AG20443 (cell line): ENCODE measurements around the gene GALNT9.
"Not testable (repeated sequence)": the region's sequence is repeated elsewhere in the genome, so short reads cannot be mapped to it uniquely, and the experiment has no call there.

Experiments
- DNase-seq: peaks from one replicate; pipeline ENCODE4 v3.0.0; 2012; ENCODE audit warnings: low spot score, mixed read lengths

The GALNT9 gene

DNA sequence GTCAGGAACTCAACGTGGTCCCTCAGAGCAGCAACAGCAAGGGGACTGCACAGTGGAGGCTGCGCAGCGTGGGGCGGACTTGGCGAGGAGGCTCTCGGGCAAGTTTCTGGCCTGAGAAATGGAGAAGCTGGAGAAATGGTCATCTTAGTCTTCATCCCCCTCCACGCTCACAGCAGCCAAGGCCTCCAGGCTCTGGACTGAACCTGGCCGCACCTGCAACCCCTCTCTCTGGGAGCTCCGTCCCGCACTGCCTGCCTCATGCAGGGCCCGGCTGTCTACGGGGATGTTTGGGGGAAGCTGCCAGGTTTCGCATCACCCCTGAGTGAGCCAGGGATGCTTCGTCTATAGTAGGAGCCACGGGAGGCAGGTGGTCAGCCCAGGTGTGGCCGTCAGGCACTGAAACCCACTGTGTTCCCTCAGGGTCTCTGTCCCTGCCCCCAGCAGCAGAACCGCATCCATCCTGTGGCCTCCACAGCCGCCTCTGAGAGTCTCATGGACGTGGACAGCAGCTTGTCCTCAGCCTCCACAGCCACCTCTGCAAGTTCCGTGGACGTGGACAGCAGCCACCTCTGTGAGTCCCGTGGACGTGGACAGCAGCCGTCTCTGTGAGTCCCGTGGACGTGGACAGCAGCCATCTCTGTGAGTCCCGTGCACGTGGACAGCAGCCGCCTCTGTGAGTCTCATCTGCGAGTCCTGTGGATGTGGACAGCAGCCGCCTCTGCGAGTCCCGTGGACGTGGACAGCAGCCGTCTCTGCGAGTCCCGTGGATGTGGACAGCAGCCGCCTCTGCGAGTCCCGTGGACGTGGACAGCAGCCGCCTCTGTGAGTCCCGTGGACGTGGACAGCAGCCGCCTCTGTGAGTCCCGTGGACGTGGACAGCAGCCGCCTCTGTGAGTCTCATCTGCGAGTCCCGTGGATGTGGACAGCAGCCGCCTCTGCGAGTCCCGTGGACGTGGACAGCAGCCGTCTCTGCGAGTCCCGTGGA, 29.1 kb upstream of the GALNT9 start:
- not testable (repeated sequence) for DNase-seq

DNA sequence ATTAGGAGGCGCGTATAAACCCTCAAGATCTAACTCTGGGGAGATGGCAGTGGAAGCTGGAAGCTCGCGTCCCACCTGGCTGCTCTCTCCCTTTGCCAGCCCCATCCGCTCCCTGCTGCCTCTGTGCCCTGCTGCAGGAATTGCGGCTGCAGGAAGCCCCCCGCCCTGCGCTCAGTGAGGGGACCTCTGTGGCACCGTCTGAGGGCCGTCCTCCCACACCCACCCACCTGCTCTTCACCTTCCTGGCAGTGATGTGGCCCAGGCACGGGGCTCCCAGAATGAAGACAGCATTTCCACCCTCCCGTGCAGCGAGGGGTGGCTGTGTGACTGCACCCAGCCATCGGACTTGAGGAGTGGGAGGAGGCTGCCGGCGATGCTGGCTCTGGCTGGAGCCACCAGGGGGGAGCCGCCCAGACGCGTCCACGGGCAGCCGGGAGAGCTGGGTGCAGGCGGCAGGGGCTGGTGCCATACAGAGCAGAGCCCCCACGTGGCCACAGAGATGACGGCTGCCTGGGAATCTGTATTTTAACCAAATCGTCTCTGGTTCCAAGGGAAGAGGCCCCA, 28.3 kb upstream of the GALNT9 start:
- no peak for DNase-seq

GRCh38 chr12:132356691-132357622, 27.6 kb upstream of the GALNT9 start:
- DNase-seq, result peak; percentile 93

- no peak for DNase-seq
These were observed 26.6 kb upstream of the GALNT9 start for GRCh38 chr12:132355742-132356681.

DNA sequence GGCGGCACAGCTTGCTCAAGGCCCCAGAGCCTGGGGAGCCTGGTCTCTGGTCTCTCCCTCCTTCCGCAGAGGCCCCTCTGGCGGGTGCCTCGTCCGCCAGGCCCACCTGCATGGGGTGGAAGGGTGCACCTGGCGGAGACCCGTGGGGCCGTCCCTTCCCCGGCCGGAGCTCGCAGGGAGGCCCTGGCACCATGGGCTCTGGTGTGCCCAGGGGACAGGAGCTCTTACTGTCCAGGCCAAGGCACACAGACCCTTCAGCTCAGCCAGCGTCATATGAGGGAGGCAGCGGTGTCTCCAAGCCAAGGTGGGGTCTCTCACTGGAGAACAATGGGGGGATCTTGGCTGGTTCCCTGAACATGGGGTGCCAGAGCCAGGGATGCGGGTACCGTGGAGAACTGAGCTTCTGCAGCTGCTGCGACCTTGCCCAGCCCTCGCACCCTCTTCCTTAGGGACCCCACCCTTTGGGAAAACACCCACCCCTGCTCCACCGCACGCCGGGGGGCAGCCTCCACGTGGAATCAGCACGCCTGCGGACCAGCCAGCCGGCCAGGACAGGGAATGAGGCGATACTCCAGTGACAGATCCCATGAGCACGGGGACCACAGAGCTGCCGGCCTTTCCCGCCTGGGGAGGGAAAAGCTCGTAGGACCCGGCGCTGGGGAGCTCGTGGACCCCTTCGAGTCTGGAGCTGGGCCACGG, 25.7 kb upstream of the GALNT9 start:
- DNase-seq, result no peak

DNA sequence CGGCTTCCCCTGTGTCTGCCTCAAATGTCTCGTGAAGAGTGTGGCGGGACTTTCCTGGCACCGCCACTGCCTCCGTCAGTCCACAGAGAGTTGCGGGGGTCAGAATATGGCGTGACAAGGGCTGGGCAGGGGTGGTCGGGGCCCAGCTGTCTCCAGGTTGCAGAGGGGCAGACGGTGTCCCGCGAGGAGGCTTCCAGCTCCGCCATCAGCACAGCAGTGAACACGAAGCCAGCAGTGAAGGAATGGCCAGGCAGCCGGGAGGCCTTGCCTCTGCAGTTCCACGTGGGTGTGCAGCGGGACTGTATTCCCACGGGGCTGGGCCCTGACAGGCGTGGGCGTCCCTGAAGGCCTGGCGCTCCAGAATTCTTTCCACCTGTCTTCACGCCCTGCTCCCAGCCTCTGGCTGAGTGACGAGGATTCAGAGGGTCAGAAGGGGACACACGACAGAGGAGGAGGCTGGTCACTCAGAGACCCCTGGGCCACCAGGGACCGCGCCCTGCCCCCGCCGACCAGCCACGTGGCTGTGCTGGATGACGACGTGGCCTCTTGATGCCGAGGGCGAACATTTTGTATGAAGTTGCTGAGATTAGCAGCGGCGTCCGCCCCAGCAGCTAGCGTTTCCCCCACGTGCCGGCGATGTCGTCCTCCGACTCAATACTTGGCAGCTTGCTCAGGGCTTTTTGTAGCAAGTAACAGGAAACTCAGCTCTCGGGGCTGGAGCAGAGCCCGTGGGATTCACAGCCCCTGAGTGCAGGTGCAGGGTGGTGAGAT, 25.0 kb upstream of the GALNT9 start:
- no peak for DNase-seq

- DNase-seq, result no peak
These were observed 24.4 kb upstream of the GALNT9 start for GRCh38 chr12:132353811-132354210.

GRCh38 chr12:132352896-132353800, 23.8 kb upstream of the GALNT9 start:
- DNase-seq, result no peak

DNA sequence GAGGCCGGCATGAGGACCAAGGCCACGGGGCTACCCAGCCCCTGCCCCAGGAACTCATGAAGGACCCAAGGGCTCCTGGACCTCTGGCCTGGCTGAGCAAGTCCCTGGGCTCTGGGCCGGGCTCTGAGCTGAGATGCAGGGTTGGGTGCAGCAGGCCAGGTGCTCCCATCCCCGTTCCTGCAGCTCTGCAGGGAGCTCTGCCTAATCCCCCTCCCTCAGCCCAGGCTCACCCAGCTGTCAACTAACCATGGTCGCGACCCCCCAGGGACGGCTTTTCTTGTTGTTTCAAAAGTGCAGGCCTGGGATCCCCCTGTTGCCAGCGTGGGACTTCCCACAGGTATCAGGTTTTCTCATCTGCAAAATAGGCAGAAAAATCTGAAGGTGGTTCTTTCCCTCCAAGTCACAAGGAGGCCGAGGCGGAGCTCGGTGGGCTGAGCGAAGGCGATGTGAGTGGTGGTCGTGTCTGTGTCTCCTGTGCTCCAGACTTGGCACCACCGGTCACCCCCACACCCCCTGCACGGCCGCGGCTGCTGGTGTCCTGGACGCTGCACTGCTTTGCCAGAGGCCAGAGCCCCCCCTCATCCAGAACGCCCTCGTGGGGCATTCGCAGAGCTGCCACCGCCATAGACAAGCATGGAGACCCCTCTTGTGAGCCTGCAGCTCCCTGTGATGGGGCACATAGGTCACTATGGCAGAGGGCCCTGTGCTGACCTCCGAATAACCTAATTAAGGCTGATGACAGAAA, 22.5 kb upstream of the GALNT9 start:
- no peak for DNase-seq

DNA sequence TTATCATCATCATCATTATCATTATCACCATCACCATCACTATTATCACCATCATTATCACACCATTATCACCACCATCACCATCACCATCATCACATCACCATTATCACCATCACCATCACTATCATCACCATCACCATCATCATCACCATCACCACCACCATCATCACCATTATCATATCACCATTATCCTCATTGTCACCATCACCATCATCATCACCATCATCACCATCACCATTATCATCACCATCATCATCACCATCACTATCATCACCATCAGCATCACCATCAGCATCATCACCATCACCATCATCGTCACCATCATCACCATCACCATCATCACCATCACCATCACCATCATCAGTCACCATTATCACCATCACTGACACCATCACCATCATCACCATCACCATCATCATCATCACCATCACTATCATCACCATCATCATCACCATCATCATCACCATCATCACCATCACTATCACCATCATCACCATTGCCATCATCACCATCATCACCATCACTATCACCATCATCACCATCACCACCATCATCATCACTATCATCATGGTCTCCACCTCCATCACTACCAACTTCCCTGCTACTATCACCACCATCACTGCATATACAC, 20.2 kb upstream of the GALNT9 start:
- no peak for DNase-seq

DNA sequence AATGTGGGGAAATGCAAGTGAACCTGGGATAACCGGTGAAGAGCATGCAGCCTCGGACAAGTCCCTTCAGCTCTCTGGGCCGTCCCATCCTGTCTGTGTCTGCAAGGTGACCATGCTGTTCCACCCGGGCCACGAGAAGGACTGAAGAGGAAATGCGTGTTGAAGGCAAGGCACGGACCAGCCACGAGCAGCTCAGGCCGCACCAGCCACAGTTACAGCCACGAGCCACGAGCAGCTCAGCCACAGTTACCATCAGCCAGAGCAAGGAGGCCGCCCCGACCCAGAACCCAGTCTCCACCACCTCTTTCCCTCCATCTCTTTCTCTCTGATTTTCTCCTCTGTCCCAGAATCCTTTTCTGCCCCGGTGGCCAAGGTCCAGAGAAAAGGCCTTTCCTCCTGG, 18.8 kb upstream of the GALNT9 start:
- DNase-seq, result no peak

DNA sequence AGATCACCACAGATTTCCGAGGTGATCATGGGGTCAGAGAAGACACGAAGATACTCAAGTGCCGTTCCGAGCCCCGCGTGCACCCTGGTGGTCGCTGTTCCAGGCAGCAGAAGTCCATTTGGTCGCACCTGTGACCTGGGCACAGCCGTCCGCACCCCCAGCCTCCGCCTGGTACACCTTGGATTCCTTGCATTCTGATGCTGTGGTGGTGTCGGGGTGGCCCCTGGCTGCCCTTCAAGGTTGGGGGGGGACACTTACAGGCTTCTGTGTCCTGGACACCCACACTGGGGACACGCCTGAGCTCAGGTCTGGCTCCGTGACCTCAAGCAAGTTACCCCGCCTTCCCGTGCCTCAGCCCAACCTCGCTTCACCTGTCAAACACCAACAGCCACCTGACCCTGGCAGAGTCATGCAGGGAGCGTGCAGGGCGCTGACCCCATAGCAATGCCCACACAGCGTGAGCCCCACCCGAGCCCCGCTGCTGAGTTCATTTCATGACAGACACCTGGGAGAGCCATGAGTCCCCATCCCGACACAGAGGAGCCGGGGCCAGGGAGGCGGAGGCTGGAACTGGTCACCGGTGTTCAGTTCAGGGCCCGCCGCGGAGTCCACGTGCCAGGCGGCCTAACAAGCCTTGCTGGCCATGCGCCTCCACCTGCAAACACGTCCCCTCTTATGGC, 17.9 kb upstream of the GALNT9 start:
- DNase-seq, result no peak

DNA sequence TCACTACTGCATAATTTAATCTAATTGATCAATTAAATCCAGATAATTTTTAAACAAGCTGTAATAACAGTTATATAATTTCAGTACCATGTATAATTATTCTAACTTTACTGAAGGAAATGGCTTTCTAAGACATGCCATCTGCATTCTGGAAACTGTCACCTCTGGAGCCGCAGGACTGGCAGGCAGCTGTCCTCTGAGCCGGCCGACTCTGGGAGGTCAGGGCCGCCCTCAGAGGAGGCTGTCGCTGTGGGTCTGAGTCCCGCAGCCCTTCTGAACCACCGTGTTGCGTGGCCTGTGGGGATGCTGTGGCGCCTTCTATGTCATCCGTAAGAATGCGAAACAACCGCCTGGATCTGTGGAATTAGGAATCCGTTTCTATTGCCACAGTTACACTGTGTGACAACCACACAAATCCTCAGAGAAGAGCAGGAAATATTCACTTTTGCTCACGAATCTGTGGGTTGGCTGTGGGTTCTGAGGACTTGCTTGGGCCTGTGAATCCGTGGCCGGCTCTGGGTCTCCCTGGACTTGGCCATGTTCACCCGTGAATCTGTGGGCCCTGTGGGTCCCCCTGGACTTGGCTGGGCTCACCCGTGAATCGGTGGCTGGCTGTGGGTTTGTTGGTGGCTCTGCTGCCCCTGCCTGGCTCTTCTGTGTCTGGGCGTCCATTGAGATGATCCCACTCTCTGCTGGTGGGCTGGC, 17.2 kb upstream of the GALNT9 start:
- no peak for DNase-seq

DNA sequence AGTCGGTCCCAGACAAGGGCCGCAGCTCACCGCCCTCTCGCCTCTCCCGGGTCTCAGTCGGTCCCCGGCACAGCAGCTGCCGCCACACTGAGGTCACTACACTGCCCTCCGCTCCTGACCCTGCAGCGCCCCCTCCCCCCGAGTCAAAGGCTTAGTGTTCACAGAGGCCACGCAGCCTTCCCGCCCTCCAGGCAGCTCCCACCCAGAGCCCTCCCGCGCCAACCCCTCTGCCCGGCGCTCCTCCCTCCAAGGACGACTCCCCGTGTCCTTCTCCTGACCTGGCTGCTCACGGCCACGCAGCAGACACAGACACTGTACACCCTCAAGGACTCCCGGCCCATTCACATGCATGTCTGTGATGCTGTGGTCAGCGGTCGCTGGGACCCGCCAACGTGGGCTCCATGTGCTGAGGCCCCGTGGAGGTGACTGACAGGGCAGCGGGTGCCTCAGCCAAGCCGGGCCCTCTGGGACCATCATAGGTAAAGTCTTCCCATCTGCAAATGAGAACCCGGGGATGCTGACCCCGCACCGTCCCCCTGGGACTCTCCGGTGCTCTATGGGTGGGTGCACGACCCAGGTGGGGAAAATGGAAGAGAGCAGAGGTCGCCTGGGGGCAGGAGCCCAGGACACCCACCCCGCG, 16.3 kb upstream of the GALNT9 start:
- DNase-seq, result no peak

DNA sequence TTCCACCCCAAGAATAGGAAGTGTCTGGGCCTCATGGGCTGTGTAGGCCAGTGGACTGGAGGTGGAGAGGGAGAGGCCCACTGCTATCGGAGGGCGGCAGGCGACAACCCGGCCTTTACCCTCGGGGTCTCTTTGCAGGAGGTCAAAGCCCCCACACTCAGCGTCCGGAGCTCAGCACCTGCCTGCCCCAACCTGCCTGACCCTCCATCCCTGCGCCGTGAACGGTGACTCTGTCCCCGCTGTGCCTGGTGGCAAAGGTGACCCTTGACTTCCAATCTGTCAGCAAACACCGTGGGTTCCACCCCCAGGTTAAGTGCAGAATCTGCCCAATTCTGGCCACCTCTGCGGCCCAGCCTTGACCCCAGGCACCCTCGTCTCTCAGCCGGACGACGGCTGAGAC, 15.7 kb upstream of the GALNT9 start:
- no peak for DNase-seq

DNA sequence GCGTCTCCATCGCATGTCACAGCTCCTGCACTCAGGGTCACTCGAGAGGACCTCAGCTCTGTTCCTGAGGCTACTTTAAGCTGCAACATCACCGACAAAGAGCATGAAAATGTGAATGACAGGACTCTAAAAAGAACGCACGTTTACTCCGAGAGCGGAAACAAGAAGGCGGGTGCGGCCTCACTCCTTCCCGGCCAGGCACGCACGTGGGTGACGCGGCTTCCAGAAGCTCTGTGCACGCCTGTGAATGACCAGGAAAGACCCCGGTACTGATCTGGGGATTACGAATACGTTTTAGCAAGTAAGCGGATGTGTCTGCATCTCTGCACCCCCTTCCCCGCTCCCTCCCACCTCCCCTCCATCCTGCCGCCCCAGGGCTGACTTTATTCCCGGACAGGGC, 15.2 kb upstream of the GALNT9 start:
- DNase-seq, result no peak
